ENCODE data around the gene TSSK6.
A peak's percentile ranks its signal among the peaks of the same experiment; 100 is the strongest.

TSSK6 gene

DNA sequence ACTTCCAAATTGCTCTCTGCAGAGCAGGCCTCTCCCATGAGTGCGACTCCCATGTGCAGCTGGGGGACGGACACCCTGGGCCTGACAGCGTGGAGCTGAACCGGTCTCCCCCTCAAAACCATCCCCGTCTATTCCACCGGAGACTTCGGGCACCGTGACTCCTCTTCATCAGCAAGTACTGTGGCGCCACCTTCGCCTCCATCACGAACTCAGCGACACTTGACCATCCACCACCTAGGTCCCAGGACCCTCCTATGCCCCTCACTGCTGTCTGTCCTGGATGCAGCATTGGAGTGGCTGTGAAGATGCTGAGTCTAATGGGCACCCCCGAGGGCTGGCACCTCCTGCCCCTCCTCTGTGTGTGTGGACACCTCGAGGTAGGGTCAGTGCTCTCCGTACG is 43.3 kb upstream of the TSSK6 start:
- no peak for DNase-seq (ENCODE audit: extremely low spot score)
- ChIA-PET CTCF (no interaction called here), POLR2A (no interaction called here)
- TF ChIP-seq ELF4 (IDR thresholded peaks at IDR 0.05) (no peak), FOXA1 (IDR thresholded peaks at IDR 0.05) (no peak), ARNT (IDR thresholded peaks at IDR 0.05) (no peak), BHLHE40 (IDR thresholded peaks at IDR 0.05; ENCODE audit: borderline replicate concordance) (no peak), HDGF (IDR thresholded peaks at IDR 0.05; ENCODE audit: borderline replicate concordance) (no peak), LEF1 (IDR thresholded peaks at IDR 0.05; ENCODE audit: borderline replicate concordance) (no peak), SP1 (IDR thresholded peaks at IDR 0.05) (no peak), FOXK2 (IDR thresholded peaks at IDR 0.05) (no peak), CTBP1 (IDR thresholded peaks at IDR 0.05; ENCODE audit: borderline replicate concordance) (no peak), NFRKB (IDR thresholded peaks at IDR 0.05) (no peak)

DNA sequence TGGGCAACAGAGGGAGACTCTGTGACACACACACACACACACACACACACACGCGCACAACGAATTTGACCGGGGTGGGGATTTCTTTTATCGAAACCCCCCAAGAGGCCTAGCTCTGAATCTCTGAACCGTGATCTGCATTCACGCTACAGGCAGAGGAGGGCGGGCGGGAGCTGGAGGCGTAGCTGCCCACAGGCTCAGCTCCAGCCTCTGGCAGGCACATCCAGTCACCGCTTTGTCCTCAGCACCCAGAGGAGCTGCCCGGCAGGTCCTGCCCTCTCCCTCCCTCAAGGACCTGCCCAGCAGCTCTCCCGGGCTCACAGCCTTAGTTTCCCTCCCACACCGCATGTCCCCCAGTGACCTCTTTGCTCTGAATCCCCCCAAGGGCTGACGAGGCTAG is 42.7 kb upstream of the TSSK6 start:
- no peak for TF ChIP-seq SUZ12 (IDR thresholded peaks at IDR 0.05)
- TF ChIP-seq, protein P1, sequence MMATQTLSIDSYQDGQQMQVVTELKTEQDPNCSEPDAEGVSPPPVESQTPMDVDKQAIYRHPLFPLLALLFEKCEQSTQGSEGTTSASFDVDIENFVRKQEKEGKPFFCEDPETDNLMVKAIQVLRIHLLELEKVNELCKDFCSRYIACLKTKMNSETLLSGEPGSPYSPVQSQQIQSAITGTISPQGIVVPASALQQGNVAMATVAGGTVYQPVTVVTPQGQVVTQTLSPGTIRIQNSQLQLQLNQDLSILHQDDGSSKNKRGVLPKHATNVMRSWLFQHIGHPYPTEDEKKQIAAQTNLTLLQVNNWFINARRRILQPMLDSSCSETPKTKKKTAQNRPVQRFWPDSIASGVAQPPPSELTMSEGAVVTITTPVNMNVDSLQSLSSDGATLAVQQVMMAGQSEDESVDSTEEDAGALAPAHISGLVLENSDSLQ (IDR thresholded peaks at IDR 0.05) = no peak
- no peak for TF ChIP-seq TARDBP (IDR thresholded peaks at IDR 0.05)
- TF ChIP-seq FOXA1 (IDR thresholded peaks at IDR 0.05) = no peak
- no peak for TF ChIP-seq SP1 (IDR thresholded peaks at IDR 0.05)
- TF ChIP-seq BHLHE40 (IDR thresholded peaks at IDR 0.05; ENCODE audit: borderline replicate concordance) = no peak
- TF ChIP-seq ZNF384 (IDR thresholded peaks at IDR 0.05) = no peak
- TF ChIP-seq FOXM1 (IDR thresholded peaks at IDR 0.05; ENCODE audit: borderline replicate concordance) = no peak
- TF ChIP-seq HDGF (IDR thresholded peaks at IDR 0.05; ENCODE audit: borderline replicate concordance) = no peak
- no peak for TF ChIP-seq L3MBTL2 (conservative IDR thresholded peaks at IDR 0.05)
- ChIA-PET POLR2A (no interaction called here), CTCF (no interaction called here)
- no peak for DNase-seq (ENCODE audit: extremely low spot score)

DNA sequence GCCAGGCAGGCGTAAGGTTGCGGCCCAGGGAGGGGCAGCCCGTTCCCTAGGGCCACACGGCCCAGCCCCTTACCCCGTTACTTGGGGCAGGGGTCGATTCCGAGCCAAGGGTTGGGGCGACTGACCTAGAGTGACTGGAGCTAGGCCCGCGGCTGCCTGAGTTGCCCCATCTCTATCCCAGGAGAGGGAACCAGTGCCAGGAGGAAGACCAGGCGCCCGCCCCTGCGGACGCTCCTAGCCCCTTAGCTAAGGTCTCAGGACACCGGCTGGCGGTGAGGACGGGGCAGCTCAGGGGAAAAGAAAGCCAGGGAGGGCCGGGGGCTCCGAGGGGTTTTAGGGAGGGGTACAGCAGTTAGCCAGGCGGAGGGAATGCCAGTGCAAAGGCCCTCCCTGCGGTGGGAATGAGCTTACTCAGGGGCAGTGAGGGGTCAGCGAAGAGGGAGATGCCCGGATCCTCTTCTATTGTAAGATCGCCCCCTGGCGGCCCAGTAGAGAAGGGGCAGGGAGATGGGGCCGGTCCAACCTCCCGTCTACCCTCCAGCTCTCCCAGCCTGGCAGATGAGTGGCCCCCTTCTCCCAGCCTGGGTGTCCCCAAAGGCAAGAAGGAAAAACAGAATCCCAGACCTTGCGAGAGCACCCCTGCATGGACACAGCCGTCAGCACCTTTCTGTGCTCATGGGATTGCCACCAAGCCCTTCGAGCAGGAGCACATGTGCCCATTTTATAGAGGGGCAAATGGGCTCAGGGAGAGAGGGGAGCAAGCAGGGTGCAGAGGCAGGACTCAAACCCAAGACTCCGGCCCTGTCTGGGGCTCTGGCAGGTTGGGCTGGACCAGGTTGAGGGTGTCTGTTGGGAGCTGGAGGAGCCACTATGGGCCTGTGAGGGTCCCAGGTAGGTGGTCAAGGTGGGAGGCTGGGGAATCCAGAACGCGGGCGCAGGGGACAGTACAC is 39.0 kb upstream of the TSSK6 start:
- no peak for TF ChIP-seq FOXK2 (IDR thresholded peaks at IDR 0.05)
- TF ChIP-seq ARNT (IDR thresholded peaks at IDR 0.05) = no peak
- TF ChIP-seq ZNF384 (IDR thresholded peaks at IDR 0.05) = no peak
- TF ChIP-seq, protein P1 (IDR thresholded peaks at IDR 0.05) = no peak
- no peak for TF ChIP-seq SUZ12 (IDR thresholded peaks at IDR 0.05)
- TF ChIP-seq NFRKB (IDR thresholded peaks at IDR 0.05) = no peak
- TF ChIP-seq SP1 (IDR thresholded peaks at IDR 0.05) = no peak
- TF ChIP-seq TARDBP (IDR thresholded peaks at IDR 0.05) = no peak
- no peak for TF ChIP-seq CTBP1 (IDR thresholded peaks at IDR 0.05; ENCODE audit: borderline replicate concordance)
- ChIA-PET POLR2A (interaction anchor here (0.7 to 1.1 kb wide), 2 partner anchors 22 to 38 kb away, joined by 3 to 6 read pairs; partner anchors contain the start of genes NDUFA13 and TSSK6), CTCF (interaction anchor here (0.6 to 5.1 kb wide), 14 partner anchors 9 to 321 kb away, joined by 3 to 40 read pairs (median 4); partner anchors contain the start of gene GMIP)
- peak; percentile 85 for DNase-seq (ENCODE audit: extremely low spot score)

DNA sequence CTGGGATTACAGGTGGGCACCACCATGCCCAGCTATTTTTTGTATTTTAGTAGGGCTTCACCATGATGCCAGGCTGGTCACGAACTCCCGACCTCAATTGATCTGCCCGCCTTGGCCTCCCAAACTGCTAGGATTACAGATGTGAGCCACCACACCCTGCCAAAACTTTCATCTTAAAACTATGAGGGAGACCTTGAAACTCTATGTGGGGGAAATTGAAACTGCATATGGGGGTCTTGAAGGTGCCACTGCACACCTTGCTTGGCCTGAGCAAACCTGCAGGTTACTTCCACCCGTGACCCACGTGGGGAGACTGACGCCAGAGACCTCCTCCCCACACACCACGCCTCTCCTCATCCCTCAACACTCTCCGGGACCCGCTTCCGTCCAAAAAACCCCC is 38.3 kb upstream of the TSSK6 start:
- no peak for DNase-seq (ENCODE audit: extremely low spot score)
- CTCF ChIA-PET = interaction anchor here (0.6 to 5.1 kb wide), 11 partner anchors 9 to 95 kb away, joined by 3 to 40 read pairs (median 4); partner anchors contain the start of gene GMIP
- TF ChIP-seq ZNF384 (IDR thresholded peaks at IDR 0.05) (no peak), SP1 (IDR thresholded peaks at IDR 0.05) (no peak), SUZ12 (IDR thresholded peaks at IDR 0.05) (no peak), FOXA1 (IDR thresholded peaks at IDR 0.05) (no peak), ELF4 (IDR thresholded peaks at IDR 0.05) (no peak), ARNT (IDR thresholded peaks at IDR 0.05) (no peak), CTBP1 (IDR thresholded peaks at IDR 0.05; ENCODE audit: borderline replicate concordance) (no peak), L3MBTL2 (conservative IDR thresholded peaks at IDR 0.05) (no peak), LEF1 (IDR thresholded peaks at IDR 0.05; ENCODE audit: borderline replicate concordance) (no peak), TARDBP (IDR thresholded peaks at IDR 0.05) (no peak), FOXK2 (IDR thresholded peaks at IDR 0.05) (no peak), BHLHE40 (IDR thresholded peaks at IDR 0.05; ENCODE audit: borderline replicate concordance) (no peak), FOXM1 (IDR thresholded peaks at IDR 0.05; ENCODE audit: borderline replicate concordance) (no peak), HDGF (IDR thresholded peaks at IDR 0.05; ENCODE audit: borderline replicate concordance) (no peak), NFRKB (IDR thresholded peaks at IDR 0.05) (no peak)
- TF ChIP-seq, protein P1 (IDR thresholded peaks at IDR 0.05) = no peak
- POLR2A ChIA-PET = interaction anchor here (0.7 to 1.1 kb wide), 2 partner anchors 21 to 38 kb away, joined by 3 to 6 read pairs; partner anchors contain the start of genes NDUFA13 and TSSK6

DNA sequence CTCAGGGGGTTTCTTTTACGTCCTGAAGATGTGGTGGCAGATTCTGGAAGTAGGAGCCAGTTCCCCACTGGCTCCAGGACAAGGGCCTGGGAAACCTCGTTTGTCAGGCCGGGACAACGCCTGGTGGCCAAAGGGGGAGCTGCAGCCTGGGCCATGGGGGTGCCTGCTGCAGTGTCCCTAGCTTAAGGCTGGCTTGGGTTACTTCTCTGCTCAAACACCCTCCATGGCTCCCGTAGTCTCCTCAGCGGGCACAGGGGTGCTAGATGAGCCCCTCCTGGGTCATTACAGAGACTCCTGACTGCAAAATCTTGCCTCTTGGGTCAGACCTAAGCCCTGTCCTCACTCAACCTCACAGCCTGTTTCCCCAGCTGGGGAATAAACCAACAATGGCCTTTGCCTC is 37.5 kb upstream of the TSSK6 start:
- TF ChIP-seq ELF4 (IDR thresholded peaks at IDR 0.05) = no peak

DNA sequence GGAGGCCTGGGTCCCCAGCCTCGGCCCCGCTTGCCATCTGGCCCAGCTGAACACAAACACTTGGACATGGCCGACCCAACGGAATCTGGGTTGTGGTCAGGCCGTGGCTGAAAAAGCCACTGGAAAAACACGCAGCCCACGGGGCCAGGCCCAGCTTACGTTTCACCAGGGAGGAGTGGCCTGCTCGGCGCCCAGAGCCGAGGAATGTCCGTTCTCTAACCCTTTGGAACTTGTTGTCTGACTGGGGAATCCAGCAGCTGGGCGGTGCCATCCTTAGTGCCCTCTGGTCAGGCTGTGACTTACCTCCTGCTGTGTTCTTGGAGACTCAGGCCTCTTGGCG is 36.5 kb upstream of the TSSK6 start:
- POLR2A ChIA-PET = no interaction called here
- CTCF ChIA-PET = interaction anchor here (1.6 to 5.1 kb wide), 2 partner anchors 20 to 21 kb away, joined by 3 to 40 read pairs; no protein-coding TSS in a partner anchor
- TF ChIP-seq NFRKB (IDR thresholded peaks at IDR 0.05) = no peak
- no peak for TF ChIP-seq SP1 (IDR thresholded peaks at IDR 0.05)
- TF ChIP-seq, protein P1 (IDR thresholded peaks at IDR 0.05) = no peak
- TF ChIP-seq TARDBP (IDR thresholded peaks at IDR 0.05) = no peak
- TF ChIP-seq BHLHE40 (IDR thresholded peaks at IDR 0.05; ENCODE audit: borderline replicate concordance) = no peak
- TF ChIP-seq FOXM1 (IDR thresholded peaks at IDR 0.05; ENCODE audit: borderline replicate concordance) = no peak
- no peak for TF ChIP-seq CTBP1 (IDR thresholded peaks at IDR 0.05; ENCODE audit: borderline replicate concordance)
- TF ChIP-seq FOXA1 (IDR thresholded peaks at IDR 0.05) = no peak
- TF ChIP-seq SUZ12 (IDR thresholded peaks at IDR 0.05) = no peak
- TF ChIP-seq ELF4 (IDR thresholded peaks at IDR 0.05) = no peak
- no peak for TF ChIP-seq L3MBTL2 (conservative IDR thresholded peaks at IDR 0.05)
- TF ChIP-seq HDGF (IDR thresholded peaks at IDR 0.05; ENCODE audit: borderline replicate concordance) = no peak
- no peak for TF ChIP-seq LEF1 (IDR thresholded peaks at IDR 0.05; ENCODE audit: borderline replicate concordance)
- TF ChIP-seq FOXK2 (IDR thresholded peaks at IDR 0.05) = no peak
- no peak for DNase-seq (ENCODE audit: extremely low spot score)

More for the DNA sequence above, 37.5 kb upstream of the TSSK6 start:
- ChIA-PET POLR2A (no interaction called here), CTCF (interaction anchor here (0.7 to 5.1 kb wide), 4 partner anchors 8 to 91 kb away, joined by 3 to 40 read pairs (median 4); partner anchors contain the start of gene GMIP)
- DNase-seq (ENCODE audit: extremely low spot score) = peak; percentile 76

Measured in HEK293T (cell line).